RWPE1 (cell line): ENCODE data around the gene CHSY1.

ENCODE experiments used
- CTCF ChIA-PET: fragments of 350-600 bp; sonication (Branson Sonifier 250); formaldehyde crosslinking; extraction: SDS; loops from one replicate; lab custom pipeline; 2021; lab: Yijun Ruan, JAX
- POLR2A ChIA-PET: fragments of 400-600 bp; formaldehyde crosslinking; extraction: SDS; loops from one replicate; lab custom pipeline; 2020; ENCODE audit warnings: antibody characterized with exemption; ENCODE audit not compliant: low non-redundant PET; lab: Yijun Ruan, JAX
- DNase-seq: peaks from one replicate; pipeline ENCODE4 v3.0.0; 2012; ENCODE audit warnings: low spot score
- H3K27ac ChIP-seq: fragments of 450-650 bp; 2 replicates; pipeline ENCODE4 v1.5.1; 2017
- CTCF ChIP-seq: fragments of 450-650 bp; conservative IDR thresholded peaks from 2 replicates; pipeline ENCODE4 v1.5.1; 2017; ENCODE audit warnings: low read depth, mild to moderate bottlenecking

The CHSY1 gene

GRCh38 chr15:101156509-101157159 lies 95.2 kb downstream of the CHSY1 start:
- ChIA-PET POLR2A (no interaction called here), CTCF (interaction anchor here (0.7 kb wide), 1 partner anchor 59 kb away, joined by 3 read pairs; no protein-coding TSS in a partner anchor)
- no peak overlapping the region for H3K27ac ChIP-seq
- no peak for TF ChIP-seq CTCF
- DNase-seq: no peak

GRCh38 chr15:101156061-101156460 lies 95.8 kb downstream of the CHSY1 start:
- no peak for TF ChIP-seq CTCF
- DNase-seq: no peak
- POLR2A ChIA-PET: no interaction called here
- no peak overlapping the region for H3K27ac ChIP-seq
- CTCF ChIA-PET: no interaction called here

GRCh38 chr15:101153801-101154656 lies 97.8 kb downstream of the CHSY1 start:
- no peak for TF ChIP-seq CTCF
- no peak for DNase-seq
- ChIA-PET CTCF (interaction anchor here (0.7 kb wide), 1 partner anchor 855 kb away, joined by 4 read pairs; no protein-coding TSS in a partner anchor), POLR2A (no interaction called here)
- no peak overlapping the region for H3K27ac ChIP-seq

- no peak for DNase-seq
- ChIA-PET CTCF (interaction anchor here (0.5 to 0.6 kb wide), 2 partner anchors 48 to 542 kb away, joined by 3 read pairs; no protein-coding TSS in a partner anchor), POLR2A (no interaction called here)
- H3K27ac ChIP-seq: no peak overlapping the region
- no peak; the same call in 1 of the 2 replicates for TF ChIP-seq CTCF
Observed at GRCh38 chr15:101152914-101153313, 98.9 kb downstream of the CHSY1 start.

- no peak overlapping the region for H3K27ac ChIP-seq
- POLR2A ChIA-PET: no interaction called here
- CTCF ChIA-PET: no interaction called here
- no peak for TF ChIP-seq CTCF
- DNase-seq: no peak
Observed at GRCh38 chr15:101151288-101151687, 100.6 kb downstream of the CHSY1 start.

GRCh38 chr15:101150723-101151040 lies 101.2 kb downstream of the CHSY1 start:
- no peak for DNase-seq
- POLR2A ChIA-PET: no interaction called here
- TF ChIP-seq CTCF: no peak
- CTCF ChIA-PET: no interaction called here
- H3K27ac ChIP-seq: no peak overlapping the region
